Activated CD4-positive, alpha-beta T cell treated with anti-CD3 and anti-CD28 coated beads, Interleukin-2, amount 10 ng/mL, durations not matched to agents 24 days and 14 days (primary cell): ENCODE results near the gene KLRB1. TPM values are rescaled to one million over a fixed set of nuclear protein-coding genes. Genes with fewer than 3 reads are reported as not detected.
"Not testable (repeated sequence)": the region's sequence is repeated elsewhere in the genome, so short reads cannot be mapped to it uniquely, and the experiment has no call there.

Source experiments
- DNase-seq: peaks from one replicate; pipeline ENCODE4 v3.0.0; 2022
- H3K27ac Mint-ChIP-seq: one replicate; pipeline ENCODE4 v1.8.0; 2022; ENCODE audit warnings: mild to moderate bottlenecking, mixed read lengths
- H3K27me3 Mint-ChIP-seq: one replicate; pipeline ENCODE4 v1.8.0; 2022; ENCODE audit warnings: mixed read lengths
- H3K36me3 Mint-ChIP-seq: one replicate; pipeline ENCODE4 v1.8.0; 2022; ENCODE audit warnings: low read depth, mild to moderate bottlenecking, mixed read lengths
- H3K4me1 Mint-ChIP-seq: one replicate; pipeline ENCODE4 v1.8.0; 2021; ENCODE audit warnings: mixed read lengths
- H3K4me3 Mint-ChIP-seq: one replicate; pipeline ENCODE4 v1.8.0; 2022; ENCODE audit warnings: mild to moderate bottlenecking, moderate library complexity, mixed read lengths
- H3K9me3 Mint-ChIP-seq: one replicate; pipeline ENCODE4 v1.8.0; 2021; ENCODE audit warnings: mixed read lengths
- intact Hi-C: fragments of 100-400 bp; cut with micrococcal nuclease; formaldehyde crosslinking; loops from one replicate; pipeline ENCODE4 v1.15.1; 2023
- total RNA-seq: library from RNA; stranded (reverse); gene quantifications from 2 replicates; pipeline ENCODE4 v1.2.3, GENCODE V29; 2022

KLRB1 gene
- total RNA-seq, 1 donor from 2014 or later: not detected

DNA sequence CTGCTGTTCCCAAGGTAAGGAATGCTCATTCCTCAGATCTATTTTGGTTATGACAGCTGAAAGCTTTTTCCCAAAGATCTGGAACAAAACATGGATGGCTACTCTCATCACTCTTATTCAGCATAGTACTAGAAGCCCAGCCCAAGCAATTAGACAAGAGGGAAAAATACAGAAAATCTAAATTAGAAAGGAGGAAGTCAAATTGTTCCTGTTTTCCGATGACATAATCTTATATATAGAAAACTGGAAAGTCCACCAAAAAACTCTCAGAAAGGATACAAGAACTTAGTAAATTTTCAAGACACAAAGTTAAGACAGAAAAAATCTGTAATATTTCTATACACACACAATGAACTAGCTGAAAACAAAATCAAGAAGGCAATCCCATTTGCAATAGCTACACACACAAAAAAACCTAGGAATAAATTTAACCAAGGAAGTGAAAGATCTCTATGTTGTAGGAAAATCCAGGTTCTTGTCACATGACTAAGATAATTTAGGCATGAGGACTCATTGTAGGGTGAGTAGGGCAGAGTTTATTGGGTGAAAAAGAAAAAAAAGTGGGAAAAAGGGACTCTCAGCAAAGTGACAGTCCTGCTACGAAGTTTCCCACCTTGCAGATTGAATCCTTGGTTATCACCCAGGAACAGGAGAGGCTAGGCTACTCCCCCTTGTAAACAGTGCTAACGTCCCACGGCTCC lies 28.6 kb upstream of the KLRB1 start:
- Mint-ChIP-seq H3K27me3 (peaks cover 1% of the 10 kb centered on the region), H3K4me1 (peaks cover 48% of the 10 kb centered on the region), H3K4me3 (no peak overlapping the region), H3K9me3 (peaks cover 7% of the 10 kb centered on the region), H3K36me3 (peaks cover 19% of the 10 kb centered on the region), H3K27ac (peak overlapping the region; percentile 4)
- intact Hi-C loops: no loop called here
- DNase-seq: no peak

DNA sequence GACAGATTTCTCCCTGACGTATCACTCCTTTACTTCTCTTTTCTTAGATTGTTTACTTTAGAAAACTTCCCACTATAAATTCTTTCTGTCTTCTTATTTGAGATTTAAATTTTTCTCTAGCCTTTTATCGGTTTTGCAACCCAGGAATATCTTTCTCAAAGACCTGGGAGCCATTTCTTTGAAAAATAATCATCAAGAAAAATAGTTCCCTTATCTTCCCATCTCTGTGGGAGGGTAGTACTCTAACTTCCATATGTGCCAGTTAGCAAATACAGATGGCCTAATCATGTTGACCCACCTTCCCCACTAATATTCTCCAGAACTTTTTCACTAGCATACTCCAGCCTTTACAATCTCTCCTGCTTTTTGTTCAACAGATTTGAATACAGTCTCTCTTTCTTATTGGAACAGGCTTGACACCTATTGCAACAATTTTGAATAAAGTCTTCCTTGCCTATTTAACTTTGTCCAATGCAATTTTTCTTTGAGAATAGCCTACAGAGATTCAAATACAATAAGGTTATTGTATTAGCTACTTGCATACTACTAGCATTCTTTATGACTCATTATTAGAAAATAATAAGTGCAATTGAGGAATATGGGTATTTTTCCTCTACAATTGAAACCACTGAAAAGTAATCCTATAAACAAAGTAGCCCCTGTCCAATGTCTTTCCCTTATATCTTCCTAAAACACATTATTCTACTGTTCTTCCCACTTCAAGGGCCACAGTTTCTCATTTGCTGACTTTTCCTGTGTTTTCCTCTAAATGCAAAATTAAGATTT lies 27.4 kb upstream of the KLRB1 start:
- Mint-ChIP-seq H3K27ac (no peak overlapping the region), H3K36me3 (peaks cover 12% of the 10 kb centered on the region), H3K27me3 (peaks cover 4% of the 10 kb centered on the region), H3K4me1 (peaks cover 50% of the 10 kb centered on the region), H3K4me3 (no peak overlapping the region), H3K9me3 (no peaks in the 10 kb centered on the region)
- intact Hi-C loops: loop anchor here (1.0 to 2.0 kb wide), 5 partner anchors 12 to 108 kb away; partner anchors contain the start of gene CLECL1
- no peak for DNase-seq

DNA sequence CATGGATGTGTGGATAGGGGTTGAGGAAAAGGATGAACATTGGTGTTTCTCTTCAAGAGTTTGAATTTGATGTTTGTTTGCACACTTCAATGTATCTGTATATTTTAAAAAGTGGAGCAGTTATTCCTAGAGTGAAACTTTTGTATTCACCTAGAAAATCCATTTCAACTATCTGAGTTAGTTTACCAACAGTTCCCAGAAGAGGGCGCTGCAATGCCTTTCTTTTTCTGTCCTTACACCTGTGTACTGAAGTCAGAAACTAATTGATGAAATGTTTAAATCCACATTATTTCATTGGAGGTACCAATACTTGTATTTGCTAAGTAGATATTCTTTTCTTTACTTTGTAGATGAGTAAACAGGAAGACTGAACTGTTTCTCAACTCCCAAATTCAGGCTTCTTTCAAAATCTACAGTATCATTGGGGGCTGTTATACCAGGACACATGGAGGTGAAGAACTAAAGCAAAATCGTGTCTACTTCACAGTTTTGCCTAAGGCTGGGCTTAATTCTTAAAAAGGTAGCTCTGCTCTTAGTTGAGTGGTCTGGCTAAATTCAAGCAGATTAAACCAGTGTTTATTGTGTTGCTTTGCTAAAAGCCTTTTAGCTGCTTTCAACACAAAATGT lies 26.6 kb upstream of the KLRB1 start:
- intact Hi-C loops: loop anchor here (1.0 to 2.0 kb wide), 5 partner anchors 13 to 109 kb away; partner anchors contain the start of gene CLECL1
- H3K9me3 Mint-ChIP-seq: peaks cover 5% of the 10 kb centered on the region
- H3K4me1 Mint-ChIP-seq: peaks cover 50% of the 10 kb centered on the region
- H3K36me3 Mint-ChIP-seq: peaks cover 11% of the 10 kb centered on the region
- DNase-seq: peak; percentile 94
- peaks cover 4% of the 10 kb centered on the region for H3K27me3 Mint-ChIP-seq
- H3K4me3 Mint-ChIP-seq: peak overlapping the region; percentile 64
- peak overlapping the region; percentile 57 for H3K27ac Mint-ChIP-seq

DNA sequence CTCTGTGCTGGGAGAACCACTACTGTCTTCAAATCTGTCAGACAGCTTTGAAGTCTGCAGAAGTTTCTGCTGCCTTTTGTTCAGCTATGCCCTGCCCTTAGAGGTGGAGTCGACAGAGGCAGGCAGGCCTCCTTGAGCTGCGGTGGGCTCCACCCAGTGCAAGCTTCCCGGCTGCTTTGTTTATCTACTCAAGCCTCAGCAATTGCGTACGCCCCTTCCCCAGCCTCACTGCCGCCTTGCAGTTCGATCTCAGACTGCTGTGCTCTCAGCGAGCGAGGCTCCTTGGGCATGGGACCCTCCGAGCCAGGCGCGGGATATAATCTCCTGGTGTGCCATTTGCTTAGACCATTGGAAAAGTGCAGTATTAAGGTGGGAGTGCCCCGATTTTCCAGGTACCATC lies 25.1 kb upstream of the KLRB1 start:
- peaks cover 43% of the 10 kb centered on the region for H3K4me1 Mint-ChIP-seq
- peaks cover 4% of the 10 kb centered on the region for H3K27me3 Mint-ChIP-seq
- intact Hi-C loops: no loop called here
- peak; percentile 81 for DNase-seq
- H3K27ac Mint-ChIP-seq: no peak overlapping the region
- H3K36me3 Mint-ChIP-seq: peaks cover 9% of the 10 kb centered on the region
- peaks cover 14% of the 10 kb centered on the region for H3K9me3 Mint-ChIP-seq
- no peak overlapping the region for H3K4me3 Mint-ChIP-seq

DNA sequence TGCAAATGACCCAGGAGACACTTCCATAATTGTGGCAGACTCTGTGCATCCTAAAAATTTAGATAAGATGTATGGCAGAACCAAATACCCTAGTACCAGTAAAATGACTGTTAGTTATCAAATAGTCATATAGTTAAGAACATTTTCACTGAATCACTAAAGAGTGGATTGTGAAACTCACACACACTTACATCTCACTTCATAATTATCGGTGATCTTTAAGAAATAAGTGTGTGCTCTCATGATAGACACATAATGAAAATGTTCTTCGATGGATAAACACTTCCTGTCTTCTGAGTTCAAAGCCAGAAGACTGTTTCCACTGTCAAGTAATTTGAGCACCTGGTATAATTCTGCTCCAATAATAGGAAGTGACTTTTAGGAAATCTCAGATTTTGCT lies 19.1 kb upstream of the KLRB1 start:
- H3K27me3 Mint-ChIP-seq: peaks cover 4% of the 10 kb centered on the region
- intact Hi-C loops: no loop called here
- DNase-seq: no peak
- no peak overlapping the region for H3K4me3 Mint-ChIP-seq
- no peak overlapping the region for H3K27ac Mint-ChIP-seq
- H3K9me3 Mint-ChIP-seq: peaks cover 25% of the 10 kb centered on the region
- peaks cover 4% of the 10 kb centered on the region for H3K4me1 Mint-ChIP-seq
- peaks cover 11% of the 10 kb centered on the region for H3K36me3 Mint-ChIP-seq

- peaks cover 11% of the 10 kb centered on the region for H3K36me3 Mint-ChIP-seq
- H3K27me3 Mint-ChIP-seq: peaks cover 4% of the 10 kb centered on the region
- no peak overlapping the region for H3K4me3 Mint-ChIP-seq
- DNase-seq: no peak
- H3K27ac Mint-ChIP-seq: no peak overlapping the region
- H3K9me3 Mint-ChIP-seq: peaks cover 25% of the 10 kb centered on the region
- peaks cover 4% of the 10 kb centered on the region for H3K4me1 Mint-ChIP-seq
- intact Hi-C loops: no loop called here
These were observed 18.6 kb upstream of the KLRB1 start for GRCh38 chr12:9626291-9626690.

DNA sequence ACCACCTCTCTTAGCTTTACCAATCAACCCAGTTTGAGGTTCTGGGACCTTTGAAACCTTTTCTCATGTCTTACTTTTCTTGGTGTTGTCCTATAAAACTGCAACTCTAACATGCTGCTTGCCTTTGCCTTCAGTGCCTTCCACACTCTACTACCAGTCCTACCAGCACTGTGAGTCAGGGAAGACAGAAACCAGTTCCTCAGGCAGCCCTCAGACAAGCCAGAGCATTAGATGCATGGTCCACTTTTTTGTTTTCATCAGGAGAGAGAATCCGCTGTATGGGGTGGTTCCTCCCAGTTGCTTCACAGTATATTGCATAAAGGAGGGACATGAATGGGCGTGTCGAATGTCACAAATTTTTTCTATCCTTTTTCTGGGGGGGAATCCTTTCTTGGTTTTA lies 17.3 kb upstream of the KLRB1 start:
- Mint-ChIP-seq H3K36me3 (peaks cover 11% of the 10 kb centered on the region), H3K27ac (no peak overlapping the region)
- intact Hi-C loops: no loop called here

DNA sequence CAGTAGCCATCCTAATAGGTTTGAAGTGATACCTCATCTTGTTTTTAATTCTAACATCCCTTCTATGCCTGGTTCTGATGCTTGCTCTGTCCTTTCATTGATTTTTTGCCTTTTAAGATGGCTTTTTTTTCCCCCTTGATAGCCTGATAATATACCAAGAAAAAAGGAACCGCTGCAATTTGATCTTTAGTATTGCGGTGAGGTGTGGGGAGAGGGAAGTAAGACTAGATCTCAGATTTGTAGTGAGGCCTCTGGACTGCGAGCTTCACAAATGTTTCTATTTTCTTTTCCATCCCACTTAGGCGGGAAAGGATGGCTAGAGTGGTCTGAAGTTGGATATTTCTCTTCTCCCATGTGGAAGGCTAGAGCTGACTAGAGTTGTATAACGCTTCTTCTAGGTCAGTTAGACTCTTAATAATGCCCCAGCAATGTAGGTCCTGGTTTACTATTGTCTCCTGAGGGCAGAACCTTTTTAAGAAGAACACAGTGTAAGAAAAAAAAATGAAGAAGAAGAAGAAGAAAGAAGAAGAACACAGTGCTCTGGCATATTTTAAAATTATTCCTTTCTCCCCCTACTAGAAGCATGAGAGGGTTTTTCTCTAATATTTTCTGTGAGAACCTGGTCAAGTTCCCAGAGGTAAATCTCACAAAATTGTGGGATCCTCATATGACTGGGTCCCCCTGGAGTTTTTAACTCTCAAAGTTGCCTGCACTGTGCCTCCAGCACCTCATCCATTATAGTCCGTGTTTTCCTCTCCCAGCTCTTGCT lies 11.9 kb upstream of the KLRB1 start:
- peaks cover 4% of the 10 kb centered on the region for H3K9me3 Mint-ChIP-seq
- H3K36me3 Mint-ChIP-seq: peaks cover 7% of the 10 kb centered on the region
- intact Hi-C loops: no loop called here
- DNase-seq: peak; percentile 36
- no peak overlapping the region for H3K4me3 Mint-ChIP-seq
- no peak overlapping the region for H3K27ac Mint-ChIP-seq
- H3K27me3 Mint-ChIP-seq: peaks cover 1% of the 10 kb centered on the region
- peaks cover 24% of the 10 kb centered on the region for H3K4me1 Mint-ChIP-seq

More for the DNA sequence above, 17.3 kb upstream of the KLRB1 start:
- peaks cover 1% of the 10 kb centered on the region for H3K27me3 Mint-ChIP-seq
- no peak overlapping the region for H3K4me3 Mint-ChIP-seq
- peaks cover 24% of the 10 kb centered on the region for H3K9me3 Mint-ChIP-seq
- peaks cover 2% of the 10 kb centered on the region for H3K4me1 Mint-ChIP-seq
- no peak for DNase-seq

GRCh38 chr12:9618906-9619305 lies 11.2 kb upstream of the KLRB1 start:
- H3K4me3 Mint-ChIP-seq, H3K9me3 Mint-ChIP-seq, DNase-seq, H3K27me3 Mint-ChIP-seq, intact Hi-C loops, H3K27ac Mint-ChIP-seq, H3K36me3 Mint-ChIP-seq: not testable (repeated sequence)
- peaks cover 29% of the 10 kb centered on the region for H3K4me1 Mint-ChIP-seq

GRCh38 chr12:9617124-9617523 lies 9.4 kb upstream of the KLRB1 start:
- no peak overlapping the region for H3K27ac Mint-ChIP-seq
- peaks cover 34% of the 10 kb centered on the region for H3K4me1 Mint-ChIP-seq
- intact Hi-C loops: no loop called here
- no peak for DNase-seq
- no peaks in the 10 kb centered on the region for H3K27me3 Mint-ChIP-seq
- peaks cover 21% of the 10 kb centered on the region for H3K9me3 Mint-ChIP-seq
- no peak overlapping the region for H3K4me3 Mint-ChIP-seq
- peaks cover 15% of the 10 kb centered on the region for H3K36me3 Mint-ChIP-seq

GRCh38 chr12:9615420-9616136 lies 7.9 kb upstream of the KLRB1 start:
- intact Hi-C loops: no loop called here
- H3K4me1 Mint-ChIP-seq: peaks cover 34% of the 10 kb centered on the region
- H3K4me3 Mint-ChIP-seq: peak overlapping the region; percentile 68
- peaks cover 21% of the 10 kb centered on the region for H3K9me3 Mint-ChIP-seq
- peaks cover 19% of the 10 kb centered on the region for H3K36me3 Mint-ChIP-seq
- DNase-seq: peak; percentile 75
- no peaks in the 10 kb centered on the region for H3K27me3 Mint-ChIP-seq
- peak overlapping the region; percentile 83 for H3K27ac Mint-ChIP-seq

- H3K27ac Mint-ChIP-seq, H3K27me3 Mint-ChIP-seq, intact Hi-C loops, H3K4me3 Mint-ChIP-seq, DNase-seq: not testable (repeated sequence)
- Mint-ChIP-seq H3K4me1 (peaks cover 26% of the 10 kb centered on the region), H3K36me3 (peaks cover 20% of the 10 kb centered on the region), H3K9me3 (peaks cover 18% of the 10 kb centered on the region)
These were observed 2.9 kb upstream of the KLRB1 start for GRCh38 chr12:9610606-9611005.
